CD4-positive, alpha-beta T cell (primary cell): Measurements from ENCODE around the gene BICRA. TPM values are rescaled to one million over a fixed set of nuclear protein-coding genes. Genes with fewer than 3 reads are reported as not detected.

Experiments used
- ATAC-seq: fragments of 200-7000 bp; cut with Tn5 transposase; one replicate; pipeline ENCODE4 v1.10.0; 2022; ENCODE audit warnings: mild to moderate bottlenecking; ENCODE audit not compliant: poor library complexity
- CTCF ChIA-PET: fragments of 350-600 bp; sonication (Branson Sonifier 250); formaldehyde crosslinking; loops from one replicate; lab custom pipeline; 2021; ENCODE audit warnings: antibody characterized with exemption, inconsistent platforms; lab: Charles Lee
- POLR2A ChIA-PET: fragments of 350-600 bp; sonication (Branson Sonifier 250); formaldehyde crosslinking; loops from one replicate; lab custom pipeline; 2021; ENCODE audit warnings: antibody characterized with exemption, inconsistent platforms; lab: Charles Lee
- DNase-seq, 14 experiments: peaks; one replicate each; pipeline ENCODE4 v3.0.0-alpha.2; 2013 to 2020; ENCODE audit warnings: mixed read lengths in 2 of 14
- H3K27ac ChIP-seq, 2 donors: one replicate each; pipeline versions ENCODE4 v1.5.1 to v1.7.0; 2013; ENCODE audit warnings: low read length in 2 of 2, low read depth in 1 of 2, mild to moderate bottlenecking in 1 of 2
- H3K27me3 ChIP-seq, 2 experiments: 1 replicate in 1 of 2; 2 replicates in 1 of 2; pipeline versions ENCODE4 v1.6.1 to v1.7.0; 2013; ENCODE audit warnings: low read length in 2 of 2, control low read depth in 1 of 2, mild to moderate bottlenecking in 1 of 2, moderate library complexity in 1 of 2; ENCODE audit not compliant: insufficient read depth in 2 of 2, control insufficient read depth in 1 of 2
- H3K36me3 ChIP-seq: one replicate; pipeline ENCODE4 v1.6.1; 2013; ENCODE audit warnings: low read length, control low read depth; ENCODE audit not compliant: insufficient read depth
- H3K4me1 ChIP-seq: one replicate; pipeline ENCODE4 v1.6.1; 2013; ENCODE audit warnings: low read length, control low read depth; ENCODE audit not compliant: insufficient read depth
- H3K4me3 ChIP-seq: one replicate; pipeline ENCODE4 v1.5.1; 2013; ENCODE audit warnings: mild to moderate bottlenecking, low read length, moderate library complexity
- H3K9me3 ChIP-seq, 2 experiments: 1 replicate in 1 of 2; 2 replicates in 1 of 2; pipeline versions ENCODE4 v1.6.1 to v1.7.0; 2013; ENCODE audit warnings: low read length in 2 of 2, mild to moderate bottlenecking in 2 of 2, control low read depth in 1 of 2, moderate library complexity in 1 of 2; ENCODE audit not compliant: control insufficient read depth in 1 of 2, insufficient read depth in 1 of 2
- H3K27ac Mint-ChIP-seq: one replicate; pipeline ENCODE4 v1.8.0; 2020; ENCODE audit warnings: mixed read lengths
- H3K27me3 Mint-ChIP-seq: one replicate; pipeline ENCODE4 v1.8.0; 2021; ENCODE audit warnings: mixed read lengths
- H3K36me3 Mint-ChIP-seq: one replicate; pipeline ENCODE4 v1.8.0; 2021; ENCODE audit warnings: low read depth, mixed read lengths
- H3K4me1 Mint-ChIP-seq: one replicate; pipeline ENCODE4 v1.8.0; 2021; ENCODE audit warnings: low read depth, mixed read lengths
- H3K4me3 Mint-ChIP-seq: one replicate; pipeline ENCODE4 v1.8.0; 2020; ENCODE audit warnings: mild to moderate bottlenecking, mixed read lengths
- H3K9me3 Mint-ChIP-seq: one replicate; pipeline ENCODE4 v1.8.0; 2020; ENCODE audit warnings: mixed read lengths
- CTCF ChIP-seq: fragments of 200-600 bp; IDR thresholded peaks from one replicate; pipeline ENCODE4 v1.8.0; 2022; ENCODE audit warnings: antibody characterized with exemption, mild to moderate bottlenecking
- intact Hi-C, 2 experiments: fragments of 100-400 bp; cut with DNase I in 1 of 2; cut with micrococcal nuclease in 1 of 2; formaldehyde crosslinking; loops; one replicate each; pipeline versions ENCODE4 v1.15.1 to v1.9.0; 2023 to 2025; cut with DNase I, micrococcal nuclease
- total RNA-seq, 174 experiments: library from RNA in 2 of 174; stranded (reverse) in 2 of 174; gene quantifications; one replicate each; pipeline ENCODE4 v1.2.3 and lab custom pipeline; 2021 to 2026

BICRA gene
- total RNA-seq, 2 experiments from 2014 or later, result 21.2 to 22.0 TPM

DNA sequence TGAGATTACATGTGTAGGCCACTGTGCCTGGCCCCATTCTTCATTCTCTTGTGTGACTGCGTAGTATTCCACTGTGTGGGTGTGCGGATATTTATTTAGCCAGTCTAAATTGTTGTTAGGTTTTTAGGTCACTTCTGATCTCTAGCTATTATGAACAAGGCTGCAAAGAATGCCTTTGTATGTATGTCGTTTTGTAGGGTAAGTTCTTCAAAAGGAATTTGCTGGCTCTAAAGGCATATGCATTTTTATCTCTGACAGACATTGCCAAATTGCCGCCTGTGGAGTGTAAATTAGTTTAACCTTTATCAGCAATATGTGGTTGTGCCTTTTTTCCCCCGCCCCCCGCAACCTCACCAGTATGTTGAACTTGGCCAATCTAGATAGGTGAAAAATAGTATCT lies 74.0 kb downstream of the BICRA start:
- TF ChIP-seq CTCF, result no peak
- no peaks in the 10 kb centered on the region for H3K27me3 ChIP-seq
- Mint-ChIP-seq H3K4me3 (no peak overlapping the region), H3K9me3 (no peaks in the 10 kb centered on the region), H3K36me3 (peaks cover 37% of the 10 kb centered on the region), H3K27ac (no peak overlapping the region), H3K27me3 (no peaks in the 10 kb centered on the region), H3K4me1 (no peaks in the 10 kb centered on the region)
- H3K9me3 ChIP-seq, result no peaks in the 10 kb centered on the region
- ATAC-seq (no peak), DNase-seq (no peak)
- no peaks in the 10 kb centered on the region for H3K4me1 ChIP-seq
- no peak overlapping the region for H3K27ac ChIP-seq
- ChIA-PET CTCF (no interaction called here), POLR2A (no interaction called here)
- H3K36me3 ChIP-seq, result peaks cover 6% of the 10 kb centered on the region
- intact Hi-C loops, result no loop called here
- H3K4me3 ChIP-seq, result no peak overlapping the region

GRCh38 chr19:47686679-47687450 lies 77.9 kb downstream of the BICRA start:
- Histone ChIP-seq H3K27me3 (no peaks in the 10 kb centered on the region), H3K27ac (no peak overlapping the region), H3K9me3 (no peaks in the 10 kb centered on the region), H3K36me3 (peaks cover 12% of the 10 kb centered on the region), H3K4me3 (no peak overlapping the region), H3K4me1 (no peaks in the 10 kb centered on the region)
- Mint-ChIP-seq H3K4me3 (no peak overlapping the region), H3K4me1 (no peaks in the 10 kb centered on the region), H3K27me3 (no peaks in the 10 kb centered on the region), H3K9me3 (no peaks in the 10 kb centered on the region), H3K27ac (no peak overlapping the region), H3K36me3 (peaks cover 44% of the 10 kb centered on the region)
- CTCF ChIA-PET, result no interaction called here
- intact Hi-C loops, result no loop called here
- POLR2A ChIA-PET, result no interaction called here
- DNase-seq (no peak), ATAC-seq (no peak)
- no peak for TF ChIP-seq CTCF

GRCh38 chr19:47687906-47688305 lies 79.0 kb downstream of the BICRA start:
- intact Hi-C loops, result no loop called here
- peaks cover 15% of the 10 kb centered on the region for H3K36me3 ChIP-seq
- no peak for ATAC-seq
- H3K9me3 ChIP-seq, result no peaks in the 10 kb centered on the region
- H3K4me1 Mint-ChIP-seq, result no peaks in the 10 kb centered on the region
- H3K27ac Mint-ChIP-seq, result no peak overlapping the region
- no peak for DNase-seq
- POLR2A ChIA-PET, result no interaction called here
- H3K4me3 ChIP-seq, result no peak overlapping the region
- no peaks in the 10 kb centered on the region for H3K4me1 ChIP-seq
- no peak overlapping the region for H3K27ac ChIP-seq
- H3K9me3 Mint-ChIP-seq, result no peaks in the 10 kb centered on the region
- no peak for TF ChIP-seq CTCF
- no peak overlapping the region for H3K4me3 Mint-ChIP-seq
- CTCF ChIA-PET, result interaction anchor here (0.6 to 0.7 kb wide), 2 partner anchors 71 to 151 kb away, joined by 3 read pairs; no protein-coding TSS in a partner anchor
- peaks cover 41% of the 10 kb centered on the region for H3K36me3 Mint-ChIP-seq
- H3K27me3 Mint-ChIP-seq, result no peaks in the 10 kb centered on the region
- no peaks in the 10 kb centered on the region for H3K27me3 ChIP-seq
